Calu3 (cell line): ENCODE data around the gene RASL11A. TPM values are rescaled to one million over a fixed set of nuclear protein-coding genes. Genes with fewer than 3 reads are reported as not detected.

Experiments used
- BruUV-seq: library from RNA; stranded (reverse); fragments of 400-500 nt; replicated peaks from 2 replicates; lab custom pipeline; 2021; lab: Mats Ljungman, UMichigan
- CTCF ChIA-PET: fragments of 300-600 bp; sonication (Branson Sonifier 250); formaldehyde crosslinking; loops from one replicate; lab custom pipeline; 2022; ENCODE audit warnings: antibody characterized with exemption; lab: Charles Lee
- DNase-seq: peaks from one replicate; pipeline ENCODE4 v3.0.0; 2022
- H3K27ac Mint-ChIP-seq: one replicate; pipeline ENCODE4 v1.8.0; 2022; ENCODE audit warnings: mixed read lengths; ENCODE audit not compliant: unreplicated experiment
- H3K27me3 Mint-ChIP-seq: one replicate; pipeline ENCODE4 v1.8.0; 2022; ENCODE audit warnings: mixed read lengths; ENCODE audit not compliant: unreplicated experiment
- H3K36me3 Mint-ChIP-seq: one replicate; pipeline ENCODE4 v1.8.0; 2022; ENCODE audit warnings: mild to moderate bottlenecking, moderate library complexity, mixed read lengths; ENCODE audit not compliant: insufficient read depth, unreplicated experiment
- H3K4me1 Mint-ChIP-seq: one replicate; pipeline ENCODE4 v1.8.0; 2022; ENCODE audit warnings: mild to moderate bottlenecking, low read depth, mixed read lengths; ENCODE audit not compliant: unreplicated experiment
- H3K4me3 Mint-ChIP-seq: one replicate; pipeline ENCODE4 v1.8.0; 2022; ENCODE audit warnings: mild to moderate bottlenecking, low read depth, moderate library complexity, mixed read lengths; ENCODE audit not compliant: unreplicated experiment
- H3K9me3 Mint-ChIP-seq: one replicate; pipeline ENCODE4 v1.8.0; 2022; ENCODE audit warnings: low read depth, mixed read lengths; ENCODE audit not compliant: unreplicated experiment
- CTCF ChIP-seq: fragments of 200-600 bp; IDR thresholded peaks from one replicate; pipeline ENCODE4 v1.8.0; 2022; ENCODE audit warnings: antibody characterized with exemption; ENCODE audit not compliant: unreplicated experiment
- intact Hi-C: fragments of 100-400 bp; cut with micrococcal nuclease; formaldehyde crosslinking; loops from one replicate; pipeline ENCODE4 v1.10.0; 2022; ENCODE audit not compliant: unreplicated experiment
- total RNA-seq: library from RNA; stranded (reverse); gene quantifications from 2 replicates; pipeline ENCODE4 v1.2.3, GENCODE V29; 2022

Gene RASL11A
- total RNA-seq, 1 experiment from 2014 or later: 1.3 TPM

GRCh38 chr13:27280009-27280656 lies 9.5 kb downstream of the RASL11A start:
- Mint-ChIP-seq H3K4me1 (no peaks in the 10 kb centered on the region), H3K27ac (no peak overlapping the region), H3K4me3 (no peak overlapping the region), H3K27me3 (peaks cover 12% of the 10 kb centered on the region), H3K36me3 (no peaks in the 10 kb centered on the region), H3K9me3 (no peaks in the 10 kb centered on the region)
- no TSS peak for BruUV-seq
- DNase-seq: peak; percentile 34
- CTCF ChIA-PET: interaction anchor here (0.5 to 1.4 kb wide), 3 partner anchors 10 to 102 kb away, joined by 4 to 5 read pairs (median 5); partner anchors contain the start of gene RASL11A
- no peak for TF ChIP-seq CTCF
- intact Hi-C loops: loop anchor here (2.0 kb wide), 1 partner anchor 333 kb away; no protein-coding TSS in a partner anchor

- no TSS peak for BruUV-seq
- CTCF ChIA-PET: interaction anchor here (0.5 to 1.6 kb wide), 4 partner anchors 10 to 334 kb away, joined by 4 to 8 read pairs (median 6); partner anchors contain the start of gene RASL11A
- Mint-ChIP-seq H3K27ac (no peak overlapping the region), H3K4me1 (no peaks in the 10 kb centered on the region), H3K4me3 (no peak overlapping the region), H3K9me3 (no peaks in the 10 kb centered on the region), H3K36me3 (no peaks in the 10 kb centered on the region), H3K27me3 (peaks cover 5% of the 10 kb centered on the region)
- intact Hi-C loops: loop anchor here (2.0 kb wide), 1 partner anchor 334 kb away; no protein-coding TSS in a partner anchor
- no peak for TF ChIP-seq CTCF
- no peak for DNase-seq
Measured at GRCh38 chr13:27280841-27281240, 10.2 kb downstream of the RASL11A start.

GRCh38 chr13:27281420-27281819 lies 10.8 kb downstream of the RASL11A start:
- BruUV-seq: no TSS peak

More at GRCh38 chr13:27281420-27281819, 10.8 kb downstream of the RASL11A start:
- no peak overlapping the region for H3K4me3 Mint-ChIP-seq
- no peaks in the 10 kb centered on the region for H3K9me3 Mint-ChIP-seq
- no peak for TF ChIP-seq CTCF
- no peak for DNase-seq
- no peak overlapping the region for H3K27ac Mint-ChIP-seq
- H3K4me1 Mint-ChIP-seq: no peaks in the 10 kb centered on the region
- CTCF ChIA-PET: interaction anchor here (1.3 to 1.6 kb wide), 2 partner anchors 296 to 335 kb away, joined by 6 to 8 read pairs; no protein-coding TSS in a partner anchor
- no peaks in the 10 kb centered on the region for H3K27me3 Mint-ChIP-seq
- H3K36me3 Mint-ChIP-seq: no peaks in the 10 kb centered on the region
- intact Hi-C loops: loop anchor here (2.0 kb wide), 1 partner anchor 335 kb away; no protein-coding TSS in a partner anchor
